Neural progenitor cell (in vitro differentiated cells): ENCODE results near the gene GMDS. TPM values are rescaled to one million over a fixed set of nuclear protein-coding genes. Genes with fewer than 3 reads are reported as not detected.

Source experiments
- DNase-seq: peaks from one replicate; pipeline ENCODE4 v3.0.0-alpha.2; 2016; ENCODE audit warnings: low spot score
- H2AFZ ChIP-seq: fragments of 200-600 bp; sonication (generic); replicated peaks from 2 replicates; pipeline ENCODE4 v1.6.1; 2016; ENCODE audit warnings: antibody characterized with exemption
- H3F3A ChIP-seq: fragments of 200-600 bp; sonication (generic); 2 replicates; pipeline ENCODE4 v1.6.1; 2016; ENCODE audit warnings: antibody characterized with exemption, low read depth
- H3K27ac ChIP-seq: fragments of 200-600 bp; sonication (generic); 2 replicates; pipeline ENCODE4 v1.5.1; 2016; ENCODE audit warnings: mild to moderate bottlenecking
- H3K27me3 ChIP-seq: fragments of 200-600 bp; sonication (generic); 2 replicates; pipeline ENCODE4 v1.6.1; 2016; ENCODE audit warnings: mild to moderate bottlenecking, moderate library complexity
- H3K36me3 ChIP-seq: fragments of 200-600 bp; sonication (generic); 2 replicates; pipeline ENCODE4 v1.5.1; 2016
- H3K4me1 ChIP-seq: fragments of 200-600 bp; sonication (generic); 2 replicates; pipeline ENCODE4 v1.6.1; 2016; ENCODE audit warnings: mixed run types
- H3K4me2 ChIP-seq: fragments of 200-600 bp; sonication (generic); 2 replicates; pipeline ENCODE4 v1.6.1; 2016
- H3K4me3 ChIP-seq: fragments of 200-600 bp; sonication (generic); 2 replicates; pipeline ENCODE4 v1.5.1; 2016
- H3K79me2 ChIP-seq: fragments of 200-600 bp; sonication (generic); 2 replicates; pipeline ENCODE4 v1.6.1; 2016; ENCODE audit warnings: low read depth
- H3K9ac ChIP-seq: fragments of 200-600 bp; sonication (generic); 2 replicates; pipeline ENCODE4 v1.6.1; 2016
- H3K9me3 ChIP-seq: fragments of 200-600 bp; sonication (generic); 2 replicates; pipeline ENCODE4 v1.5.1; 2016; ENCODE audit warnings: low read depth
- H4K20me1 ChIP-seq: fragments of 200-600 bp; sonication (generic); 2 replicates; pipeline ENCODE4 v1.6.1; 2016; ENCODE audit warnings: low read depth
- H3K27ac Mint-ChIP-seq: 3 replicates; pipeline ENCODE4 v1.8.0; 2021; ENCODE audit warnings: mixed read lengths
- H3K27me3 Mint-ChIP-seq: 2 replicates; pipeline ENCODE4 v1.8.0; 2022; ENCODE audit warnings: low read depth, mild to moderate bottlenecking, inconsistent platforms, moderate library complexity, mixed read lengths; ENCODE audit not compliant: insufficient read depth
- H3K36me3 Mint-ChIP-seq: 3 replicates; pipeline ENCODE4 v1.8.0; 2021; ENCODE audit warnings: mixed read lengths
- H3K4me1 Mint-ChIP-seq: 3 replicates; pipeline ENCODE4 v1.8.0; 2021; ENCODE audit warnings: mixed read lengths
- H3K4me3 Mint-ChIP-seq: 3 replicates; pipeline ENCODE4 v1.8.0; 2021; ENCODE audit warnings: mild to moderate bottlenecking, moderate library complexity, mixed read lengths
- H3K9me3 Mint-ChIP-seq: 3 replicates; pipeline ENCODE4 v1.8.0; 2020; ENCODE audit warnings: mixed read lengths
- EZH2 ChIP-seq: fragments of 200-600 bp; sonication (generic); IDR thresholded peaks from 2 replicates; pipeline ENCODE4 v1.6.1; 2017; ENCODE audit warnings: antibody characterized with exemption, mild to moderate bottlenecking, moderate library complexity
- EZH2phosphoT487 ChIP-seq: fragments of 200-600 bp; sonication (generic); IDR thresholded peaks from 2 replicates; pipeline ENCODE4 v1.6.1; 2017; ENCODE audit warnings: antibody characterized with exemption
- total RNA-seq: library from RNA; depleted of rRNA; stranded (reverse); fragments of >200 nt; gene quantifications from 2 replicates; pipeline ENCODE4 v1.2.3, GENCODE V29; 2015; ENCODE audit warnings: low replicate concordance
- TF ChIP-seq, protein P1 (sequence below): fragments of 200-600 bp; sonication (generic); IDR thresholded peaks from 2 replicates; pipeline ENCODE4 v1.5.1; 2017; ENCODE audit warnings: antibody characterized with exemption, mild to moderate bottlenecking

GMDS gene
- total RNA-seq, 1 donor from 2014 or later, result 22.6 TPM

DNA sequence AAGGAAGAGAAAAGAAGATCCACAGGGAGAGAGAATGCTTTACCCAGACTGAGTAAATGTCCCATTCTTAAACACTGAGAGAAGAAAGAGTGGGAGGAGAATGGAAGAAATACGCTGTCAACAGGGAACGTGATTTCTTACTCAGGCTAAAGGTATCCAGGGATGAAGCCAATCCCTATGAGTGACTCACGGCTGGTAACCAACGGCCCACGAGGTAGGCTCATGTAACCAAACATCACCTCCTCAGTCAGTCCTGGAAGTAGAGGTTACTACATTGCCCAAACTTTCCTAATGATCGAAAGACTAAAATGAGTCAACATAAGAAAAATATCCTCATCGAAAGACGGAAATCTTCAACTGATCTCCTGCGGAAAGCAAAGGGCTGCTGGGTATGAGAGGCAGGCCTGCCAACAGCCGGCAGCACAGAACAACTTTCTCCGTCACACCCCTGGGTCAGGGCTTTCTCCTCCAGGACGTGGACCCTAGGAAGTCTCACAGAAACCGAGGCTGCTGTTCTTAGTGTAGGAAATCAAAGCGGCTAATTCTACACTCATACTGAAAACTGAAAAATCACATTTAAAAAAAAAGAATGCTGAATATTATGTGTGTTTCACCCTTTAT is 292.6 kb downstream of the GMDS start:
- Mint-ChIP-seq H3K27ac (no peak overlapping the region), H3K4me3 (no peak overlapping the region), H3K36me3 (no peaks in the 10 kb centered on the region), H3K9me3 (no peaks in the 10 kb centered on the region), H3K4me1 (no peaks in the 10 kb centered on the region), H3K27me3 (peaks cover 2% of the 10 kb centered on the region)
- Histone ChIP-seq H4K20me1 (no peaks in the 10 kb centered on the region), H3K4me2 (no peak overlapping the region), H3K79me2 (no peaks in the 10 kb centered on the region), H3K36me3 (no peaks in the 10 kb centered on the region), H3F3A (no peaks in the 10 kb centered on the region), H3K27ac (no peak overlapping the region), H3K4me3 (no peak overlapping the region), H3K4me1 (no peaks in the 10 kb centered on the region), H3K9ac (no peak overlapping the region), H2AFZ (no peak overlapping the region), H3K9me3 (no peaks in the 10 kb centered on the region), H3K27me3 (no peaks in the 10 kb centered on the region)
- DNase-seq, result no peak
- no peak for TF ChIP-seq EZH2
- TF ChIP-seq, protein P1, sequence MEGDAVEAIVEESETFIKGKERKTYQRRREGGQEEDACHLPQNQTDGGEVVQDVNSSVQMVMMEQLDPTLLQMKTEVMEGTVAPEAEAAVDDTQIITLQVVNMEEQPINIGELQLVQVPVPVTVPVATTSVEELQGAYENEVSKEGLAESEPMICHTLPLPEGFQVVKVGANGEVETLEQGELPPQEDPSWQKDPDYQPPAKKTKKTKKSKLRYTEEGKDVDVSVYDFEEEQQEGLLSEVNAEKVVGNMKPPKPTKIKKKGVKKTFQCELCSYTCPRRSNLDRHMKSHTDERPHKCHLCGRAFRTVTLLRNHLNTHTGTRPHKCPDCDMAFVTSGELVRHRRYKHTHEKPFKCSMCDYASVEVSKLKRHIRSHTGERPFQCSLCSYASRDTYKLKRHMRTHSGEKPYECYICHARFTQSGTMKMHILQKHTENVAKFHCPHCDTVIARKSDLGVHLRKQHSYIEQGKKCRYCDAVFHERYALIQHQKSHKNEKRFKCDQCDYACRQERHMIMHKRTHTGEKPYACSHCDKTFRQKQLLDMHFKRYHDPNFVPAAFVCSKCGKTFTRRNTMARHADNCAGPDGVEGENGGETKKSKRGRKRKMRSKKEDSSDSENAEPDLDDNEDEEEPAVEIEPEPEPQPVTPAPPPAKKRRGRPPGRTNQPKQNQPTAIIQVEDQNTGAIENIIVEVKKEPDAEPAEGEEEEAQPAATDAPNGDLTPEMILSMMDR, result no peak
- TF ChIP-seq EZH2phosphoT487, result no peak

DNA sequence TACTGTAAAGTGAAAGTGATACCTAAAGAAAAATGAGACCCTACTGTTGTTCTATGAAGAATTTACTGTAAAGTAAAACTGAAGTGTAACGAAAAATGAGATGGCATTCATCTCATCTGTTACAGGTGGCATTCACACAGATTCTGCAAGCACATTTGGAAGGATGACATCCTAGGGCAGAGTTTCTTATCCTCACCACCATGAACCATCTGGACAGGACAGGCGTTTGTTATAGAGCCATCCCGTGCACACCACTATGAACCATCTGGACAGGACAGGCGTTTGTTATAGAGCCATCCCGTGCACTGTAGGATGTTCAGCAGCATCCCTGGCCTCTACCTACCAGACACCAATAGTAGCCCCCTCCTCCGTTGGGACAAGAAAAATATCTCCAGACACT is 294.8 kb downstream of the GMDS start:
- no peak for TF ChIP-seq EZH2phosphoT487
- no peak for TF ChIP-seq EZH2
- TF ChIP-seq, protein P1, result no peak
- Histone ChIP-seq H3K27ac (no peak overlapping the region), H3K36me3 (no peaks in the 10 kb centered on the region), H3K9ac (no peak overlapping the region), H3K27me3 (no peaks in the 10 kb centered on the region), H4K20me1 (no peaks in the 10 kb centered on the region), H3F3A (no peaks in the 10 kb centered on the region), H3K9me3 (no peaks in the 10 kb centered on the region), H2AFZ (no peak overlapping the region), H3K4me3 (no peak overlapping the region), H3K4me2 (no peak overlapping the region), H3K79me2 (no peaks in the 10 kb centered on the region), H3K4me1 (no peaks in the 10 kb centered on the region)
- Mint-ChIP-seq H3K36me3 (no peaks in the 10 kb centered on the region), H3K4me1 (no peaks in the 10 kb centered on the region), H3K27me3 (peaks cover 3% of the 10 kb centered on the region), H3K4me3 (no peak overlapping the region), H3K27ac (no peak overlapping the region), H3K9me3 (no peaks in the 10 kb centered on the region)
- DNase-seq, result no peak

DNA sequence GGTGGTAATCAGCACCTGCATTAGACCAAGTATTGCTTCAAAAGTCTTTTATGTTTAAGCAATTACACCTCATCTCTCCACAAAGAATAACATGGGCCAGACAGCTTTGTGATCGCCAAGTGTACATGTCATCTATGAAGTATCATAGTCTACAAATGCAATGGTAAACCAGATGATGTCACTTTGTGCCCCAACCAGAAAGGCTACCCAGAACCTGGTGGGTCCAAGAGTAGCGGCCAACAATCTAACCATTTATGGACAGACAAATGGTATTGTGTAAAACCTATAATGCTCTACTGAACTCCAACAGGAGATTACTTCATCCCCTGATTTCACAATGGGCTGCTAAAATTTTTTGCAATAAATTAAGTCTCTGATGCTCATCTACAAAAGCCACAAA is 295.9 kb downstream of the GMDS start:
- no peak for DNase-seq
- no peaks in the 10 kb centered on the region for H3K4me1 ChIP-seq
- no peaks in the 10 kb centered on the region for H3K9me3 Mint-ChIP-seq
- peaks cover 3% of the 10 kb centered on the region for H3K27me3 Mint-ChIP-seq
- TF ChIP-seq EZH2, result no peak
- TF ChIP-seq, protein P1, result no peak
- TF ChIP-seq EZH2phosphoT487, result no peak
- no peak overlapping the region for H3K27ac ChIP-seq
- H3K4me2 ChIP-seq, result no peak overlapping the region
- no peak overlapping the region for H3K4me3 Mint-ChIP-seq
- no peak overlapping the region for H3K9ac ChIP-seq
- H3K27me3 ChIP-seq, result no peaks in the 10 kb centered on the region
- H3K4me1 Mint-ChIP-seq, result no peaks in the 10 kb centered on the region
- H3K36me3 Mint-ChIP-seq, result no peaks in the 10 kb centered on the region
- no peak overlapping the region for H3K27ac Mint-ChIP-seq
- no peaks in the 10 kb centered on the region for H3K9me3 ChIP-seq
- no peaks in the 10 kb centered on the region for H3K36me3 ChIP-seq
- H3K4me3 ChIP-seq, result no peak overlapping the region
- no peak overlapping the region for H2AFZ ChIP-seq
- H3F3A ChIP-seq, result no peaks in the 10 kb centered on the region
- H4K20me1 ChIP-seq, result no peaks in the 10 kb centered on the region
- H3K79me2 ChIP-seq, result no peaks in the 10 kb centered on the region
